Measurements from ENCODE around the gene RPL36A.

DNA sequence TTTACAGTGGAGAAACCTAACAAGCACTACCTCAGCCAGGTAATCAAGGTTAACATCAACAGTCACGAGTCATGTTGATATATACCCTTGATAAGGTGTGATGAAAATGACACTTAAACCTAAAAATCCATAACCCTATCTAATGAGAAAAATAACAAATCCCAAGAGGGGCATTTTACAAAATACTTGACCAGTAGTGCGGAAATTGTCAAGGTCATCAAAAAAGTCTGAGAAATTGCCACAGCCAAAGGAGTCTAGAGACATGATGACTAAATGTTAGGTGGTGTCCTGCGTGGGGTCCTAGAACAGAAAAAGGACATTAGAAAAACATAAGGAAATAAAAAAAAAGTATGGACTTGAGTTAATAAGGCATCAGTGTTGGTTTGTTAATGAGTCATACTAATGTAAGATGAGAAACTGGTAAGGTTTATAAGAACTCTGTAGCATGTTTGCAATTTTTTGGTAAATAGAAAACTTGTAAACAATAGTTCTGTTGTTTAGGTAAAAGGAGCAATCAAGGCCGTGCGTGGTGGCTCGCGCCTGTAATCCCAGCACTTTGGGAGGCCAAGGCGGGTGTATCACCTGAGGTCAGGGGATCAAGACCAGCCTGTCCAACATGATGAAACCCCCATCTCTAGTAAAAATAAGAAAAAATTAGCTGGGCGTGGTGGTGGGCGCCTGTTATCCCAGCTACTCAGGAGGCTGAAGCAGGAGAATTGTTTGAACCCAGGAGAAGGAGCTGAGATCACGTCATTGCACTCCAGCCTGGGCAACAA lies 2.9 kb downstream of the RPL36A start:
- TF ChIP-seq EZH2phosphoT487 (conservative IDR thresholded peaks at IDR 0.05; ENCODE audit: low read length) (no peak), CTCF (IDR thresholded peaks at IDR 0.05; ENCODE audit: insufficient read depth, low read length, poor library complexity, severe bottlenecking) (no peak)
